OCI-LY1 (cell line): Measurements from ENCODE around the gene AQP5.

Experiments
- EZH2 ChIP-seq: fragments of 200-600 bp; sonication (generic), shearing (Covaris generic); IDR thresholded peaks from 2 replicates; pipeline ENCODE4 v1.8.0; 2017; ENCODE audit warnings: borderline replicate concordance, mixed run types, mild to moderate bottlenecking, antibody characterized with exemption, low read length, moderate library complexity, mixed read lengths
- TF ChIP-seq, protein P1 (sequence below): fragments of 200-600 bp; sonication (generic), shearing (Covaris generic); IDR thresholded peaks from 2 replicates; pipeline ENCODE4 v1.5.1; 2017; ENCODE audit warnings: mild to moderate bottlenecking, antibody characterized with exemption, low read length, moderate library complexity, mixed read lengths

DNA sequence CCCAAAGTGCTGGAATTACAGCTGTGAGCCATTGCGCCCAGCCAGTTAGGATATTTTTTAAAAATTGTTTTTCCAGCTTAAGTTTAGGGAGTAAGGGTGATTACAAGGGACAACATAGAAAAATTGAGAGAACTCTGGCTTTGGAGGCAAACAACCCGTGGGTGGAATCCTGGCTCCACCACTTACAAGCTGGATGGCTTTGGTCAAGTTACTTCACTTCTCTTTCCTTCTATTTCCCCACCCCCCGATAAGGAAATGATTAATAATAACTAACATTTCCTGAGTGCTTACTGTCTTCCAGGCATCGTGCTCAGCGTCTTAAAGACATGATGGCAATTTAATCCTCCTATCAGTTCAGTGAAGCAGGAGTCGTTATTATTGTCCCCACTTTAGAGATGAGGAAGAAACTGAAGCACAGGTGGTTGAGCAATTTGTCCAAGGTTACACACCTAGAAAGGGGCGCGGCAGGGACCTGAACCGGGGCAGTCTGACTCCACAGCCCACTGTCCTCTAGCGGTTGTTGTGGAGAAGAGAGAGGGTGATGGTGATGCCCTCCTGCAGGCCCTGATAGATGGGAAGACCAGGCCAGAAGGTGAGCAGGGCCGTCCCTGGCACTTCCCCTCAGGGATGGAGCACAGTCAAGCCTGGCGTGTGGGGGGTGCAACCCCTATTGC is 41.3 kb upstream of the AQP5 start:
- TF ChIP-seq, protein P1, sequence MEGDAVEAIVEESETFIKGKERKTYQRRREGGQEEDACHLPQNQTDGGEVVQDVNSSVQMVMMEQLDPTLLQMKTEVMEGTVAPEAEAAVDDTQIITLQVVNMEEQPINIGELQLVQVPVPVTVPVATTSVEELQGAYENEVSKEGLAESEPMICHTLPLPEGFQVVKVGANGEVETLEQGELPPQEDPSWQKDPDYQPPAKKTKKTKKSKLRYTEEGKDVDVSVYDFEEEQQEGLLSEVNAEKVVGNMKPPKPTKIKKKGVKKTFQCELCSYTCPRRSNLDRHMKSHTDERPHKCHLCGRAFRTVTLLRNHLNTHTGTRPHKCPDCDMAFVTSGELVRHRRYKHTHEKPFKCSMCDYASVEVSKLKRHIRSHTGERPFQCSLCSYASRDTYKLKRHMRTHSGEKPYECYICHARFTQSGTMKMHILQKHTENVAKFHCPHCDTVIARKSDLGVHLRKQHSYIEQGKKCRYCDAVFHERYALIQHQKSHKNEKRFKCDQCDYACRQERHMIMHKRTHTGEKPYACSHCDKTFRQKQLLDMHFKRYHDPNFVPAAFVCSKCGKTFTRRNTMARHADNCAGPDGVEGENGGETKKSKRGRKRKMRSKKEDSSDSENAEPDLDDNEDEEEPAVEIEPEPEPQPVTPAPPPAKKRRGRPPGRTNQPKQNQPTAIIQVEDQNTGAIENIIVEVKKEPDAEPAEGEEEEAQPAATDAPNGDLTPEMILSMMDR: no peak
- TF ChIP-seq EZH2: no peak
